ENCODE data around the gene MAGEA2B.
"Not testable (repeated sequence)": the region's sequence is repeated elsewhere in the genome, so short reads cannot be mapped to it uniquely, and the experiment has no call there.

The MAGEA2B gene

GRCh38 chrX:152713815-152714787 lies at the start of gene MAGEA2B:
TSS of gene MAGEA2B (plus strand) at chrX:152714628. CDS start at chrX:152717107, 2,479 bp downstream.
- DNase-seq (ENCODE audit: low read depth, low spot score) = not testable (repeated sequence)

- DNase-seq (ENCODE audit: low read depth, low spot score) = no peak
These were observed 40.3 kb upstream of the MAGEA2B start for GRCh38 chrX:152674135-152674534.

- DNase-seq (ENCODE audit: low read depth, low spot score) = not testable (repeated sequence)
These were observed 39.8 kb upstream of the MAGEA2B start for GRCh38 chrX:152674652-152675051.

GRCh38 chrX:152681012-152681411 lies 33.4 kb upstream of the MAGEA2B start:
- not testable (repeated sequence) for DNase-seq (ENCODE audit: low read depth, low spot score)

- DNase-seq (ENCODE audit: low read depth, low spot score) = not testable (repeated sequence)
These were observed 16.2 kb upstream of the MAGEA2B start, which contains the start of gene MAGEA3 for GRCh38 chrX:152697952-152698931. TSS of gene MAGEA3 (plus strand) at chrX:152698794. CDS start at chrX:152700833, 2,039 bp downstream.

GRCh38 chrX:152700390-152700789 lies 14.0 kb upstream of the MAGEA2B start:
- not testable (repeated sequence) for DNase-seq (ENCODE audit: low read depth, low spot score)

- not testable (repeated sequence) for DNase-seq (ENCODE audit: low read depth, low spot score)
These were observed 7.9 kb upstream of the MAGEA2B start for GRCh38 chrX:152706500-152706899.

- not testable (repeated sequence) for DNase-seq (ENCODE audit: low read depth, low spot score)
These were observed 5.3 kb upstream of the MAGEA2B start, which contains the start of gene CSAG2 for GRCh38 chrX:152709173-152709572. TSS of gene CSAG2 (minus strand) at chrX:152709273. CDS start at chrX:152709112, 161 bp downstream.

- not testable (repeated sequence) for DNase-seq (ENCODE audit: low read depth, low spot score)
These were observed 1.2 kb upstream of the MAGEA2B start for GRCh38 chrX:152713195-152713594.

- no peak for DNase-seq (ENCODE audit: low read depth, low spot score)
These were observed 11.0 kb downstream of the MAGEA2B start for GRCh38 chrX:152725409-152725808.

- no peak for DNase-seq (ENCODE audit: low read depth, low spot score)
These were observed 19.0 kb downstream of the MAGEA2B start, which contains the start of the genes CSAG1 and MAGEA12 for GRCh38 chrX:152733261-152733975. TSS of gene CSAG1 (minus strand) at chrX:152733721. CDS start at chrX:152732460, 1,261 bp downstream. TSS of gene MAGEA12 (plus strand) at chrX:152733757. CDS start at chrX:152736162, 2,405 bp downstream.

- DNase-seq (ENCODE audit: low read depth, low spot score) = not testable (repeated sequence)
These were observed 19.9 kb downstream of the MAGEA2B start for GRCh38 chrX:152734143-152734858.

- no peak for DNase-seq (ENCODE audit: low read depth, low spot score)
These were observed 20.7 kb downstream of the MAGEA2B start for GRCh38 chrX:152735101-152735500.

GRCh38 chrX:152735860-152736511 lies 21.6 kb downstream of the MAGEA2B start:
- no peak for DNase-seq (ENCODE audit: low read depth, low spot score)

- DNase-seq (ENCODE audit: low read depth, low spot score) = not testable (repeated sequence)
These were observed 22.1 kb downstream of the MAGEA2B start for GRCh38 chrX:152736528-152736927.

GRCh38 chrX:152738560-152738959 lies 24.1 kb downstream of the MAGEA2B start:
- no peak for DNase-seq (ENCODE audit: low read depth, low spot score)

- not testable (repeated sequence) for DNase-seq (ENCODE audit: low read depth, low spot score)
These were observed 39.5 kb downstream of the MAGEA2B start, which contains the start of gene MAGEA2 for GRCh38 chrX:152753686-152754650. TSS of gene MAGEA2 (minus strand) at chrX:152753842. CDS start at chrX:152751363, 2,479 bp downstream.

GRCh38 chrX:152754871-152755270 lies 40.4 kb downstream of the MAGEA2B start:
- not testable (repeated sequence) for DNase-seq (ENCODE audit: low read depth, low spot score)
